ENCODE measurements around the gene TMEM229B.

TMEM229B gene

DNA sequence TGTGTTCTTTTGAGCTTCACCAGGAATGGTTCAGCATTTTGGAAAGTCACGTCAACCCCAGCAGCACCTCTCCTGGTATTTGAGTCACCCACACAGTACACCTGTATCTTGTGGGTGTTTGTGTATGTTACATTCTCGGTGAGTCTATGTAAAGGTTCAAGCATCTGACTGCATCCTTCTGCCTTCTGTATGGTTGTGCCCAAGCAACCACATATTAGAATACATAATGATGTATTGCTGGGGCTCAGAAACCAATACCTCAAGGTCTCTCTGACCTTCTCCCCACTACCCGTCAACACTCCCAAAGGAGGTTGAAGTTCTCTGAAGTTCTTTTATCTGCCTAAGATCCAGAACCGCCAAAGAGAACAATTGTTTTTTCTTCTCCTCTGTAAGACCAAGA, 9.2 kb upstream of the TMEM229B start:
- no peak overlapping the region for H3K4me3 ChIP-seq
- DNase-seq (ENCODE audit: low spot score), result no peak
- TF ChIP-seq, protein P1, sequence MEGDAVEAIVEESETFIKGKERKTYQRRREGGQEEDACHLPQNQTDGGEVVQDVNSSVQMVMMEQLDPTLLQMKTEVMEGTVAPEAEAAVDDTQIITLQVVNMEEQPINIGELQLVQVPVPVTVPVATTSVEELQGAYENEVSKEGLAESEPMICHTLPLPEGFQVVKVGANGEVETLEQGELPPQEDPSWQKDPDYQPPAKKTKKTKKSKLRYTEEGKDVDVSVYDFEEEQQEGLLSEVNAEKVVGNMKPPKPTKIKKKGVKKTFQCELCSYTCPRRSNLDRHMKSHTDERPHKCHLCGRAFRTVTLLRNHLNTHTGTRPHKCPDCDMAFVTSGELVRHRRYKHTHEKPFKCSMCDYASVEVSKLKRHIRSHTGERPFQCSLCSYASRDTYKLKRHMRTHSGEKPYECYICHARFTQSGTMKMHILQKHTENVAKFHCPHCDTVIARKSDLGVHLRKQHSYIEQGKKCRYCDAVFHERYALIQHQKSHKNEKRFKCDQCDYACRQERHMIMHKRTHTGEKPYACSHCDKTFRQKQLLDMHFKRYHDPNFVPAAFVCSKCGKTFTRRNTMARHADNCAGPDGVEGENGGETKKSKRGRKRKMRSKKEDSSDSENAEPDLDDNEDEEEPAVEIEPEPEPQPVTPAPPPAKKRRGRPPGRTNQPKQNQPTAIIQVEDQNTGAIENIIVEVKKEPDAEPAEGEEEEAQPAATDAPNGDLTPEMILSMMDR (IDR thresholded peaks at IDR 0.05), result no peak

DNA sequence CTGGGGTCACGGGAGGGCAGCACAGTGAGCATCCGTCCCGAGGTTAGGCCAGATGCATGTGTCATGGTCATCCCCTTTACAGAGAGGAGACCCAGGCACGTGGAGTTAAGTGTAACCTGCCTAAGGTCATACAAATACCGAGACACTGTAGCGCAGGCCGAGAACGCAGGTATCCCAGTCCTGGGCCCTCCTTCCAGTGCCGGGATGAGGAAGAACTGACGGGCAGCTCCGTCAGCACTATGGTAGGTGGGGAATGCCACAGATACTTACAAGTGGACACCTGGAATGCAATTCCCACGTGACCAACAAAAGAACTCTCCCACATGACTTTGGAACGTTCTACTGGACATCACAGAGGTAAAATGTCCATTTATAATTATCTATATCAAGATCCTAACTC, 8.7 kb upstream of the TMEM229B start:
- TF ChIP-seq, protein P1 (IDR thresholded peaks at IDR 0.05), result no peak
- Histone ChIP-seq H3K27ac (no peak overlapping the region), H3K4me3 (no peak overlapping the region)
- no peak for DNase-seq (ENCODE audit: low spot score)

More for the DNA sequence above, 9.2 kb upstream of the TMEM229B start:
- H3K27ac ChIP-seq, result no peak overlapping the region

DNA sequence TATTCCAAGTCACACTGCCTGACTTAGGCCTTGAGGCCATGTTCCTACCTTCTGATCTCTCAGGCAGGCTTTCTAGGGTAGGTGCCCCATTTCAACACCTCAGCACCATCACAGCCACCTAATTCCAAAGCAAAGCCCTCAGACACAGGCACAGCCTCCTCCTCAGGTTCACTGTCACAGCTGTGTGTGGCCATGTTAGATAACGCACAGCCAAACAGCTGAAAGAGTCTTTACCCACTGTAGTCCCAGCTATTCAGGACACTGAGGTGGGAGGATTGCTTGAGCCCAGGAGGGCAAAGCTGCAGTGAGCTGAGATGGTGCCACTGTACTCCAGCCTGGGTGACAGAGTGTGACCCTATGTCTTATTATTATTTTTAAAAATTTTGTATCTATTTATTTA, 7.3 kb upstream of the TMEM229B start:
- TF ChIP-seq, protein P1 (IDR thresholded peaks at IDR 0.05), result no peak
- DNase-seq (ENCODE audit: low spot score), result no peak
- Histone ChIP-seq H3K27ac (no peak overlapping the region), H3K4me3 (no peak overlapping the region)

- TF ChIP-seq, protein P1 (IDR thresholded peaks at IDR 0.05), result no peak
- no peak for DNase-seq (ENCODE audit: low spot score)
- H3K4me3 ChIP-seq, result no peak overlapping the region
- H3K27ac ChIP-seq, result no peak overlapping the region
Observed at GRCh38 chr14:67493092-67493717, 4.7 kb upstream of the TMEM229B start.

DNA sequence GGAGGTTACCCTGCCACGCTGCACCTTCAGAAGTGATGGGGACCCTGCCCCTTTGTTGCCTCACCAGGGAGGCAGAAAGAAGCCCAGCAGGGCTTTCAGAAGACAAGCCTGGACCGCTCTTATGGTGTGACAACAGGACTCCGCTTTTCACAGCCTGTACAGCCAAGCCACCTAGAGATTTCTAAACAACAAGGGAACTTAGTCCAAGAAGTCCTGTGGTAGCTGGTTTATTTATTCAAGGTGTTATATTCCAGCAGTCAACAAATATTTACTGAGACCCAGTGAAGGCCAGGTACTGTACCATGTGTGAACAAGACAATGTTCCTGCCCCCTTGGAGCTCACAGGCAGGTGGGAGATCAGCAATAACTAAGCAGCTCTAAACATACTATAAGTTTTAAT, 4.0 kb upstream of the TMEM229B start:
- no peak for DNase-seq (ENCODE audit: low spot score)
- H3K4me3 ChIP-seq, result no peak overlapping the region
- H3K27ac ChIP-seq, result no peak overlapping the region
- TF ChIP-seq, protein P1 (IDR thresholded peaks at IDR 0.05), result no peak

GRCh38 chr14:67491741-67492507, 3.4 kb upstream of the TMEM229B start:
- TF ChIP-seq, protein P1 (IDR thresholded peaks at IDR 0.05), result no peak
- Histone ChIP-seq H3K27ac (no peak overlapping the region), H3K4me3 (no peak overlapping the region)
- DNase-seq (ENCODE audit: low spot score), result no peak

- TF ChIP-seq, protein P1 (IDR thresholded peaks at IDR 0.05), result no peak
Observed at GRCh38 chr14:67491285-67491684, 2.8 kb upstream of the TMEM229B start.

More at GRCh38 chr14:67491285-67491684, 2.8 kb upstream of the TMEM229B start:
- Histone ChIP-seq H3K27ac (no peak overlapping the region), H3K4me3 (no peak overlapping the region)
- DNase-seq (ENCODE audit: low spot score), result no peak
